Esophagus muscularis mucosa (tissue), 3 donors: Measurements from ENCODE around the gene ENDOU.

Experiments used
- POLR2A ChIP-seq: fragments of 450-650 bp; IDR thresholded peaks from one replicate; pipeline ENCODE4 v1.6.1; 2017; ENCODE audit warnings: antibody characterized with exemption, moderate library complexity, mild to moderate bottlenecking, low read depth
- TF ChIP-seq, protein P1 (sequence below), 3 experiments: fragments of 200-600 bp in 2 of 3; fragments of 450-650 bp in 1 of 3; sonication (generic) in 2 of 3; IDR thresholded peaks; one replicate each; pipeline ENCODE4 v1.5.1; 2017 to 2019; ENCODE audit warnings: antibody characterized with exemption in 3 of 3, mild to moderate bottlenecking in 2 of 3, moderate library complexity in 1 of 3

DNA sequence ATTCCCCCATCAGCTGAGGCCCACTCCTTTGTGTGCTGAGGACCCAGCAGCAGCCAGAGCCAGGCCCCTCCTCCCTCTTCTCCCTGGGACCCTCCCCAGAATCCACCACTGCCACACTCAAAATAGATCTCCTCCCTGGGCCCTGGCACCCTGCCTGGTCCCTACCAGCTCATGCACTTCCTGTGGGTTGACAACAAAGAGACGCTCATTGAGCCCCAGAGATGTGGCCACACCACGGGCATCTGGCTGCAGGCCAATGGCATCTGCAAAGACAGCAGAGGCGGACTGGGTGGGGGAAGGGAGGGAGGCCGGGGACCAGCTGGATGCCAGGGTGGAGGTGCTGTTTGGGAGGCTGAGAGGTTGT is 16.0 kb upstream of the ENDOU start:
- TF ChIP-seq, protein P1, sequence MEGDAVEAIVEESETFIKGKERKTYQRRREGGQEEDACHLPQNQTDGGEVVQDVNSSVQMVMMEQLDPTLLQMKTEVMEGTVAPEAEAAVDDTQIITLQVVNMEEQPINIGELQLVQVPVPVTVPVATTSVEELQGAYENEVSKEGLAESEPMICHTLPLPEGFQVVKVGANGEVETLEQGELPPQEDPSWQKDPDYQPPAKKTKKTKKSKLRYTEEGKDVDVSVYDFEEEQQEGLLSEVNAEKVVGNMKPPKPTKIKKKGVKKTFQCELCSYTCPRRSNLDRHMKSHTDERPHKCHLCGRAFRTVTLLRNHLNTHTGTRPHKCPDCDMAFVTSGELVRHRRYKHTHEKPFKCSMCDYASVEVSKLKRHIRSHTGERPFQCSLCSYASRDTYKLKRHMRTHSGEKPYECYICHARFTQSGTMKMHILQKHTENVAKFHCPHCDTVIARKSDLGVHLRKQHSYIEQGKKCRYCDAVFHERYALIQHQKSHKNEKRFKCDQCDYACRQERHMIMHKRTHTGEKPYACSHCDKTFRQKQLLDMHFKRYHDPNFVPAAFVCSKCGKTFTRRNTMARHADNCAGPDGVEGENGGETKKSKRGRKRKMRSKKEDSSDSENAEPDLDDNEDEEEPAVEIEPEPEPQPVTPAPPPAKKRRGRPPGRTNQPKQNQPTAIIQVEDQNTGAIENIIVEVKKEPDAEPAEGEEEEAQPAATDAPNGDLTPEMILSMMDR (IDR thresholded peaks at IDR 0.05): no peak
- no peak for TF ChIP-seq POLR2A
